Right forelimb (tissue), 1 donor: Measurements from ENCODE around the gene ASCC3.
"Not testable (repeated sequence)": the region's sequence is repeated elsewhere in the genome, so short reads cannot be mapped to it uniquely, and the experiment has no call there.

Source experiments
- DNase-seq: peaks from one replicate; pipeline ENCODE4 v3.0.0-alpha.2; 2018

The ASCC3 gene

DNA sequence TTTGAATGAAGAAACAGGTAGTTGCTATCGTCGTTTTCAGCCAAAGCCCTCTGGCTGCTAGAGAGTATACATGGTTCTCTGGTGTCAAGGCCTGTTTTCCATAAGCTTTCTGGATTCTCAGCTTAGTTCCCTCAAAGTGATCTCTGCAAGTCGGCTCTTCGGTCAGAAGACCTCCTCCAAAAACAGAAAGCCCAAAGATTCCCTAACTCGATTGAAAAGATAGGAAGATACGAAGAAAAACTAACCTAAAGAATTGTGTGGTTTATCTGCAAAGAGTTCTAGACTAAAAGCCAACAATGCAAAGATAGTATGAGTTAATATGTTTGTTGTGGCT lies 545 bp upstream of the ASCC3 start:
- no peak for DNase-seq

DNA sequence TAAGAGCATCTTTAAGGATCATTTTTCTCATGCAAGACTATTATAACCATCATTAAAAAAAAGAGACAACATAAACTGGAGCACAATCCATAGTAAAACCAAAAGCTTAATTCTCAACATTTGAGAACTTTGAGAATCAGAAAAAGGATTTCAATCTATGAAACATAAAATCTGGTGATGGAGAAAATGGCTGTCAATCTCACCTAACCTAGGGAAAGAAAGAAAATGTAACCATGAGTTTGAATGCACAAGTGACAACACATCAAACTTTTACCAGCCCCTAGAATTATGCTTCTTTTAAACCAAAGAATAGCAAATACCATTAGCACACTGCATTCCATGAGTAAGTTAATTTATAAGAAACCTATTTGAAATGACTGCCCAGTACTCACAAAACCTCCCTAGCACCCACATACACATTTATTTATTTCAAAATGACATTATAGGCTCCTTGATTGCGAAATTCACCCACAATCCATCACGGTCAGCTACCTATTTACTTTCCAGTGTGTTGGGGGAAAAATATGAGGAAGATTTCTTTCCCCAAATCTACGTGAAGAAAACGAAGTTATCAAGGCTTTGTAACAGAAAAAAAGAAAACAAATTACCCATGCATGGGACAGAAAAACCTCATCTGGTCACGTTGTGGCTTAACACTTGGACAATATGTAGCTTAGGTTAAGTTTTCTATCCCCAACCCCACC lies 828 bp downstream of the ASCC3 start:
- no peak for DNase-seq

DNA sequence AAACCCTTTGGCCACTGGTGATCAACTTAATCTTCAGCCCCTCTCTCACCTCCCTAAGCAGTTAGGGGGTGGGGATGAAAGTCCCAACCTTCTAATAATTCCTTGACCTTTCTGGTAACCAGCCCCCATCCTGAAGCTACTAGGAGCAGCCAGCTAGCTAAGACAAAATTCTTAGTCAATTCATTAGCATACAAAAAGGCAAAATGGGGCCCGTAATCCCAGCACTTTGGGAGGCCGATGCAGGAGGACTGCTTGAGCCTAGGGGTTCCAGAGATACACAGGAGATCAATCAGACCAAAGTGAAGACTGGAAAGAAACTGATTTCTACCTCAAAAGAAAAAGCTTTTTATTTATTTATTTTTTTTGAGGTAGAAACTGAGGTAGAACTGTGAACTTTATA lies 1.8 kb downstream of the ASCC3 start:
- no peak for DNase-seq

DNA sequence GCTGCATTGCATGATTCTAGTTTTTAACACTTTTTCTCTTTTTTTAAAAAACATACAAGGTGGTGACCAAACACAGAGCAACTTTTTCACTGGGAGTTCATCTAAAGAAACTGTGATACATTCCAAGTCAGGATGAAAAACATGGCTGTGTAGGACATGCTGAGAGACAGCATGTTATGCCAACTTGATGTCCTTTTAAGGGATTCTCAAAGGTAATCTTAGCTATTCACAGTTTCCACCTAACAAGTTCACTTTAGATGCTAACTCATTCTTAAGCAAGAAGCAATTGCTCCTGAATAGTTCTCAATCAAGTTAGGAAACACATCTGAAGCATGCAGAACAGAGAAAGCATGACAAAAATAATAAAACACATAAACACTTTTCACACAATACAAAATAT lies 3.3 kb downstream of the ASCC3 start:
- no peak for DNase-seq

DNA sequence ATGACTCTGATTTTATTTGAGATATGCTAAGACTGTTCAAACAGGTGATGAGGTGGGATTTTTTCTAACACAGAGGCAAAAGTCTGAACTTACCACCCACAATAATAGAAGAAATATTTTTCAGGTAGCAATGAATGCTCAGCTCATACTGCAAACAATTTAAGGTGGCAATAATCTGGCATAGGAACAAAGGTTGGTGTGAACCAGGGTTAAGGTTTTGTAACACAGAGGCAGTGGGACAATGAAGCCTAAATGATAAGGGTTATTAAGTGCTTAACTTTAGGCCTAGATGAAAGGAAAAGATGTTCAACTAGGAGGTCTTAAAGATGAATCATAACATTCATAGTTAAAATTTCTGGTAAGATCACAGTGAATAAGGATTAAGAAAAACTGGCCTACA lies 4.9 kb downstream of the ASCC3 start:
- no peak for DNase-seq

DNA sequence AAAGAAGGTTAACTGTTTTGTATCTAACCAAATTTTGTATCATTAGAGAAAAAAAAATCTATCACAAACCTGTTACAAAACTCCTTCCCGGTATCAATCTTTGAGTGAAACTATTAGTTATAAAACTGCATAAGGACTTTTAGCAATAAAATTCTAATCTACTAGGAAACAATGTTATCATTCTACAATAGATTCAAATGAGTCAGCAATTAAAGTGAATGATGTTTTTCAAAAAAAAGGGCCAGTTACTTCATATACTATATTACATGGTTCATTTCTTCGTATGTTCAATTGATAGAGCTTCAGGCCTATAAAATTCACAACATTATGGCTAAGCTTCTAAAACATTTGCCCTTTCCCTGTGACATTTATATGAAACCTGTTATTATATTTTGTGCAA lies 15.6 kb downstream of the ASCC3 start:
- no peak for DNase-seq

DNA sequence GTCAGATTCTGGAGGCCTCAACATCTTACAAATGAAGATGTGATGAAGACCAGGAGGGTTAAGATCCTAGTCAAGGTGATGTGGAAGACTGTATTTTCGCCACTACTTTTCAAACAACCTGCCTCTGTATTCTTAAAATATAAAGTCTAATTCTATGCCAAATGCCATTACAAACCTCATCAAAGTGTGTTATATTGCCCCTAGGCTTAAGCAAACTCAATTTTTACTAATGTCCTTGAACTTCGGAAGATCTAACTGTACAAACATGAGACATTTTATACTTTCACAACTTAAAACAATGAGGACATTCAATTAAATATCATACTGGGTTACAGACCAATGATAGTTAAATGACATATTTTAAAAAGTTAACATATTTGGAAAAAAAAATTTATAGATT lies 19.1 kb downstream of the ASCC3 start:
- DNase-seq = no peak

DNA sequence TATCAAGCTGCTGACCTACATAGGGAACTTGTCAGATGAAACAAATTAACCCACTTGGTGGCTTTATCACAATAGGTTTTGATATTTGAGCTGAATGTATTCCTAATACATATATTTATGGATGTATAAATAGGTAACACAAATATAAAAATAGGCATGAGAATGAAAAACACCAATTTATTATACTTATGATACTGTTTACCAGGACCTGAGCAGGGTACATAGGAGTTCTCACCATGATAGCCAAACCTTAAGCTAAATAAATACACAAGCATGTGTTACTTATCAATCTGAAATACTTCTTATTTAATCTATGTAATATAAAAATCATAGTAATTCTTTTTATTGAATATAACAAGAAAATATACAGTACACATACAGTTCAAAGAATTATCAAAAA lies 25.0 kb downstream of the ASCC3 start:
- no peak for DNase-seq

DNA sequence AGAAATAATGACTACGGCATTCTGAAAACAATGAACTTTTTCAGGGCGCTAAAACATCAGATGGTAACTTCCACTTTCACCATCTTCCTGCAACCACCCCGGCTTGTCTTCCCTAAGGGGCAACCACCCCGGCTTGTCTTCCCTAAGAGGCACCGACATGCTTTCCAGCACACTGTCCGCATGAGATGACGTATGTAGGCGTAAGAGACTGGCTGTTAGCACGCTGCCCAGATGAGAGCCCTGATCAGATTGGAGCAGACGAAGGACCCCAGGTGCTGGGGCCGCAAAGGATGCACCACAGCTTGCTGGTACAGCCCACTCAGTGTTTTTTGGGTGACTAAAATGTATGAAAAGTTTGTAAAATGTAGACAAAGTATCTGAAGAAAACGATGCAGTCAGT lies 29.3 kb downstream of the ASCC3 start:
- no peak for DNase-seq

DNA sequence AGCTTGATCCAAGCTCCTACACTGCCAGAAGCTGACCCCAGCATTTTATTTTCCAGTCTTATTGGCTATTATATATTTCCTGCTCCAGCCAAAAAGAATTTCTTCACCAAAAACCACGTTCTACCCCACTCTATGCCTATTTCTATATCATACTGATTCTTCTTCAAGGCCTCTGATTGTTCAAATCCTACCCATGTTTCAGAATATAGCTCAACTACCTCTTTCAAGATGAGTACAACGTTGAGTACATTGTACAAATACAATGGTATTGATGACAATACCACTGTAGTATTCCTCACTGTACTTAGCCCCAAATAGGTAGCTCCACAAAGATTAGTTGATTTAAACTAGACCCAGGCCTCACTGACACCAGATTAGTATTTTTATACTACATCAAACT lies 31.0 kb downstream of the ASCC3 start:
- DNase-seq = no peak

DNA sequence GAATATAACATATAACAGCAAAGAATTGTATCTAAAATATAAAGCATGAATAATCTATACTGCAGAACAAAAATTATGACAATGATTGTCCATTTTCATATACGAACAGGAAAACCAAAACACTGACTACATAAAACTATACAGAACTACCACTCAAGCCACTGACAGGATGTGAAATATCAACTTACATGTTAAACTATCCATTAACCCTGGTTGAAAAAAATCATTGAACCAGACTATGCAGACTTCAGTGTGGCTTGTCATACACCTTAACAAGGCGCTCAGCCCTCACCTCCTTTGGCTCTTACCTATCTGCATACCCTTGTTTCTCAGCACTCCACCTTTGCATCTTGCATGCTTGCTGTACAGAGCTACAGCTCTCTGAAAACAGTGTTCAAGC lies 34.9 kb downstream of the ASCC3 start:
- DNase-seq = no peak

DNA sequence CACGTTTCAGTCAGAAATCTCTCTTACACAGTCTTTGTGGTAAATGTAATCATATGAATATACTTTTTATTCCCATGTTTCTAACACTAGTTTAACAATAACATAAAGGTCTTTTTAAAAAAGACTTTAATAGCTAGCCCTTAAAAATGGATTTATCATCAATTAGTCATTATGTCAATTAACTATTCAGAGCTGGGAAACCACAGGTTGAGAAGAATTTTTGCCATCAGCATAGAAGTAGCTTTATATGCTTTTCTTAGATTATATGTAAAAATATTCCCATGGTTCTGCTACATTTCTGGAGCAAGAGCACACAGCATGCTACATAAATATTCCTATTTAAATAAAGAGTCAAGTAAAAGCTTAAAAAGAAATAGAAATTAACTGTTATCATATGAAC lies 35.5 kb downstream of the ASCC3 start:
- no peak for DNase-seq

DNA sequence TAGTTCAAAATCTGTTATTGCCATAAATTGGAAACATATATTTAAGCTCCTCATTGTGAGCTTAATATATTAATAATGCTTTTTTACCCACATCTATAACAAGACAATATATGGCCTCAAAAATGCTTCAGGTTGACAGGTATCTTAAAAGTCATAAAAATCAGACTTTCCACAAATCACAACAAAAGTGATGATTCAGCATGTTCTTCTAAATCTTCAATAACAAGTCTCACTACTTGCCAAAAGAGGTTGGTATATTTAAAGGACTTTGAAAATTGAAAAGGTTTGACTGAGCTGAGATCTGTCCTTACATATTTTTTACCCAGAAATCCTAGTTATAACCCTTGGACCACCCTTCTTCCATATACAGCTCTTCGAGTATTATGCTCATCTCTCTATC lies 41.7 kb downstream of the ASCC3 start:
- DNase-seq = no peak

DNA sequence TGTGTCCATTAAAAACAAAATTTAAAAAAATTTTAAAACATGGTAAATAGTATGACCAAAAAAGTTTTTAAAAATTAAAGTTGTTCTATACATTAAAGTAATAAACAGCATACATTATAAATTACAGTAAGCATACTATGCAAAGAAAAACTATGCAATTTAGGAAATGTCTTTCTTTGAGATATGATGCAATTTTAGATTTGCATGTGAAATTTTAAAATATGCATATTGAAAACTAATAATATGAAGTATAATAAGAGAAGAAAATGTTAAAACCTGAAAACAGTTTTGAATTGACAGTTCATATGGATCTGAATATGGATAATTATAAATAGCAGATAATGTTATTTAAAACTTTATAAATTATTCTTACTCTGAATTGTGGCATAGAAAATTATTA lies 43.1 kb downstream of the ASCC3 start:
- DNase-seq = no peak

DNA sequence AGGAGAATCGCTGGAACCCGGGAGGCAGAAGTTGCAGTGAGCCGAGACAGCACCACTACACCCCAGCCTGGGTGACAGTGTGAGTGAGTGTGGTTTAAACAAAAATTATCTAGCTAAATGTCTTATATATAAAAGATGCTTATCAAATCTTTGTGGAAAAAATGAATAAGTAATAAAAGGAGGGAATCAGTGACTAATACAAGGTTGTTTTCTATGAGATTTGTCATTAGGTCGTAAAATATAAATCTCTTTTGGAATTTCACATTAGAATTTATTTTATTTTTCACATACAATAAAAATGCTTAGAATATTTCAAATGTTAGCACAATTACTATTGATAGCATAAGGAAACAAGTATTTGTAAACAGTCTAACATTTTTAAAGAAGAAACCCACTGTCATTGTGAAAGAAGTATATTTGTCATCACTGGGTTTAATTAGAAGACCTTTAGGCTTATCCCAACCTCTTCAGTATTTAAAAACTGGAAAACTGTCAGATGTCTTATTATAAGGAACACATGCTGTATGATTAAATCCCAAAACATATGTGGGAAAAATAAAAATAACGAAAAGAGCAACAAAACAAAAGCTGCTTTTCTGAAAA lies 47.1 kb downstream of the ASCC3 start:
- DNase-seq = no peak

DNA sequence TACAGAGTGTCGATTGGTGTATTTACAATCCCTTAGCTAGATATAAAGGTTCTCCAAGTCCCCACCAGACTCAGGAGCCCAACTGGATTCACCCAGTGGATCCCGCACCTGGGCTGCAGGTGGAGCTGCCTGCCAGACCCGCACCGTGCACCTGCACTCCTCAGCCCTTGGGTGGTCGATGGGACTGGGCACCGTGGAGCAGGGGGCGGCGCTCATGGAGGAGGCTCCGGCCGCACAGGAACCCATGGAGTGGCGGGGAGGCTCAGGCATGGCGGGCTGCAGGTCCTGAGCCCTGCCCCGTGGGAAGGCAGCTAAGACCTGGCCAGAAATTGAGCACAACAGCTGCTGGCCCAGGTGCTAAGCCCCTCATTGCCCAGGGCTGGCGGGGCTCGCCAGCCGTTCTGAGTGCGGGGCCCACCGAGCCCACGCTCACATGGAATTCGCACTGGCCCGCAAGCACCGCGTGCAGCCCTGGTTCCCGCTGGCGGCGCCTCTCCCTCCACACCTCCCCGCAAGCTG lies 52.0 kb downstream of the ASCC3 start:
- not testable (repeated sequence) for DNase-seq

DNA sequence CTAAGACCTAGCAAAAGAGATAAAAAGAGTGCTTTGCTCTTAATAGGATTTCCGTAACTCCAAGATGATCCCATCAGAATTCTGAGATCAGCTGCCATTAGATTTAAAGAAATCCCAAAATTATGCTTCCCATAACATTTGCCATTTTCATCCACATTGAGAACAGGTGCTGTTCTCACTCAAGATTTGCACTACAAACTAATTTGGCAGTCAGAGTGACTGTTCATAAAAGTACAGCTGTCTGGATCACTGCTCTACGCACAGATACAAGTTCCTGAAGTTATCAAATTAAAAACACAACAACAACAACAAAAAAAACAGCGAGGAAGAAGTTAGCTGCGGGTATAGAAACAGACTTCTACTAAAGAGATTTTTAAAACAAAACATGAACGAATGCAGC lies 58.1 kb downstream of the ASCC3 start:
- DNase-seq = no peak

DNA sequence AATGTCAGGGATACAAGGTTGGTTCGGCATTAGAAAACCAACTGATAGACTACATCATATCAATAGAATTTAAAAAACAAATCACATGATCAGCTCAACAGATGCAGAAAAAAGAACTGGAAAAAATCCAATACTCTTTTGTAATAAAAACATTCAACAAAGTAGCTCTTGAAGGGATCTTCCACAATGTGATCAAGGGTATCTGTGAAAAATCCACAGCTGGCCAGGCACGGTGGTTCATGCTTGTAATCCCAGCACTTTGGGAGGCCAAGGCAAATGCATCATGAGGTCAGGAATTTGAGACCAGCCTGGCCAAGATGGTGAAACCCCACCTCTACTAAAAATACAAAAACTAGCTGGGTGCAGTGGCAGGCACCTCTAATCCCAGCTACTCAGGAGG lies 63.1 kb downstream of the ASCC3 start:
- DNase-seq = no peak

DNA sequence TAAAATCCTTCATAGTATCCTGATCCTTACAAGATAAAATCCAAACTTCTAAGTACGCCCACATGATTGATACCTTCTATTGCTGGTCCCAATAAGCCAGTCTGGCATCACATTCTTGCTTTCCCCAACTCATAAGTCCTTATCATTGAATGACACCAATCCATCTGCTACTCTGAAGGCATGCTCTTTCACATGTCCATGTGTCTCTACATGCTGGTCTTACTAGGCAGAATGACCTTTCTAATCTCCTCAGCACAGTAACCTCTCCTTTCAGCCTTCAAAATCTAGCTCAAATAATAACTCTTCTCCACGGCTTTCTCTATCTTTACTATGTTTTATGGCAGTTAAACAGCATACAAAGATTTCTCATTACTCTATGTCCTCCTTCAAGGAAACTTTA lies 71.1 kb downstream of the ASCC3 start:
- DNase-seq = no peak

DNA sequence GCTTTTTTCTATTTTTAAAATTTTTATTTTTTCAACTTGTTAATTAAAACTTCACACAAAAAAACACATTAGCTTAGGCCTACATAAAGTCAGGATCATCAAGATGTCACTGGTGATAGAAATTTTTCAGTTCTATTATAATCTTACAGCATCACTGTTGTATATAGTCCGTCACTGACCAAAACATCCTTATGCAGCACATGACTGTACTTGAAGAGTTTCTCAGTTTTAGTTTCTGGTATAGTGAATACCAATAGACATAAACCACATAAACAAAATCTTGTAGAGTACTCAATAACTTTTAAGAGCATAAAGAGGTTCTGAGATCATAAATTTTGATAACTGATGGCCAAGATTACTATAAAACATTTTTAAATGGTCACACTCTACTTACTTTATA lies 71.8 kb downstream of the ASCC3 start:
- DNase-seq = no peak

DNA sequence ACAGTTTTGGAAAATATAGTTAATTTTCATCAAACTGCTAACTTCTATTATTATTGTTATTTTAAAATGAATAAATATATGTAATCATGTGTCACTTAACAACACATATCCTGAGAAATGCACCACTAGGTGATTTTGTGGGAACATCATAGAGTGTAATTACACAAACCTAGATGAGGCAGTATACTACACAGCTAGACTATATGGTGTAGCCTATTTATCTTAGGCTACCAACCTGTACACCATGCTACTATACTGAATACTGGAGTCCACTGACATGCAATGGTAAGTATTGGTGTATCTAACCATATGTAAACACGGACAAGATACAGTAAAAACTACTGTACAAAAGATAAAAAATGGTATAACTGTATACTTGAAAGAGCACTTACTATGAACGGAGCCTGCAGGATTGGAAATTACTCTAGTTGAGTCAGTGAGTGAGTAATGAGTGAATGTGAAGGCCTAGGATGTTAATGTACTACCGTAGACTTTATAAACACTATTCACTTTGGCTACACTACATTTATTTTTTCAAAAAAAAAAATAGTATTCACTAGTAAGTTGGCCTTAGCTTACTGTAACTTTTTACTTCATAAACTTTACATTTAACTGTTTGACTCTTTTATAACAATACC lies 72.4 kb downstream of the ASCC3 start:
- DNase-seq = no peak

DNA sequence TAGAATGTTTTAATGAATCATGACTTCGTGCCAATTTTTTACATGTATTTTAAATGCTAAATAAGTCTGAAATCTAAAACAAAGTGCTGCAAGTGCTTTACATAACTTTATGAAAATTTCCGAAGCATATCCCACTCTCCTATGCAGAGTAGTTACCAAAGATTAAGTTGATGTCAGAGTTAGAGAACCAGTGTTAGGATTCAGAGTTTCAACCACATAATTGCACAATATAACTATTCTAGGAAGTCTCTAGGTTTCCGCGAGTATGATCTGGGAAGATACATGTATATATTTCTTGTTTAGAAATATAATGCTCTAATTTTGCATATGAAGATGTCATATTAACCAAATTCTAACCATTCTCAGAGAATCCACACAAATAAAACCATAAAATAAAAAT lies 74.8 kb downstream of the ASCC3 start:
- no peak for DNase-seq

DNA sequence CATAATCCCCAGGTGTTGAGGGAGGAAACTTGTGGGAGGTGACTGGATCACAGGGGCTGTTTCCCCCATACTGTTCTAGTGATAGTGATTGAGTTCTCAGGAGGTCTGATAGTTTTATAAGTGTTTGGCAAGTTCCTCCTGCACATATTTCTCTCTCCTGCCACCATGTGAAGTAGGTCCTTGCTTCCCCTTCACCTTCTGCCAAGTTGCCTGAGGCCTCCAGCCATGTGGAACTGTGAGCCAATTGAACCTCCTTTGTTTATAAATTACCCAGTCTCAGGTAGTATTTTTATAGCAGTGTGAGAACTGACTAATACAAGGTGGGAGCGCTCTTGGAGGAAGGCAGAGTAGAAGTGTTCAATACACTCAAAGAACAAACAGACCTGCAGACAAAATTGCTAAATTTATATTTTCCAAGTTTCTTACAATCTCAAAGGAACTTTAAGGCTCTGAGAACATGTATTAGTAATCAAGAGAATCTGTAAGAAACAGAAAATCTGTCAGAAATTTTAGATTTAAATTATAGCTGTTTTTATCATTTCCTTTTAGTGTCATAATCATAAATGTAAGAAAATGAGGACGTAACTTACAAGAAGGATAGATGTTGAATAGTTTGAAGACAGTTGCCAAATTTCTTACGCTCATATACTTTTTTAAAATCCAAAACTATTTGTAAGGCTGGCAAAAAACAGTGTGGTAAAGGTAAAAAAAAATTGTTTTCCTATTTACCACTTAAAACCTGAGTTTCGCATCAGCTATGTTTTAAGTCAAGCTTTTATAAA lies 77.7 kb downstream of the ASCC3 start:
- no peak for DNase-seq

DNA sequence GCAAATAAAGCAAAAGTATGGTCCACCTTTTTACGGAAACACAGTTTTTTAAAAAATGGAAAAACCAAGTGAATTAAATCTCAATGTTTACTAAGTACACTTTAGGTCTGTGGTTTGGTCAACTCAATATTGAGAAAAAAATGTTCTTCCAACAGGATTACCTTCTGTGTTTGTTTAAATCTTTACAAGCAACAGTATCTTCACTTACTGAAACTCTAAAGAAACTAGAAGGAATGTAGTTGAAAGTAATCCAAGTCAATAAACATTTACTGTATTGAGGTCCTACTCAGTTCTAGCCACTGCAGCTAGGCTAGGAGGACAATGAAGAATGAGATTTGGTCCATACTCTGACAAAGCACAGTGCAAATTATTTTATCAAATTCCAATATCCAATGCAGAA lies 80.1 kb downstream of the ASCC3 start:
- DNase-seq = no peak
